Fibroblast of lung (primary cell): Measurements from ENCODE around the gene GNAT3. TPM values are rescaled to one million over a fixed set of nuclear protein-coding genes. Genes with fewer than 3 reads are reported as not detected.

Experiments
- DNase-seq, 2 donors: peaks; one replicate each; pipeline versions ENCODE4 v3.0.0 to v3.0.0-alpha.2; 2010; ENCODE audit warnings: low read depth in 2 of 2
- H2AFZ ChIP-seq: 2 replicates; pipeline ENCODE4 v1.5.1; 2012; ENCODE audit warnings: low read length, control low read depth, inconsistent platforms
- H3K27ac ChIP-seq: 2 replicates; pipeline ENCODE4 v1.5.1; 2011; ENCODE audit warnings: low read length, control low read depth; ENCODE audit not compliant: insufficient read depth
- H3K27me3 ChIP-seq: 2 replicates; pipeline ENCODE4 v1.5.1; 2011; ENCODE audit warnings: mild to moderate bottlenecking, low read length; ENCODE audit not compliant: control insufficient read depth, insufficient read depth
- H3K36me3 ChIP-seq: 2 replicates; pipeline ENCODE4 v1.5.1; 2011; ENCODE audit warnings: low read length; ENCODE audit not compliant: control insufficient read depth, insufficient read depth
- H3K4me1 ChIP-seq: 2 replicates; pipeline ENCODE4 v1.5.1; 2011; ENCODE audit warnings: low read length; ENCODE audit not compliant: control insufficient read depth, insufficient read depth; ENCODE audit errors: extremely low read depth
- H3K4me2 ChIP-seq: 2 replicates; pipeline ENCODE4 v1.5.1; 2011; ENCODE audit warnings: low read length, control low read depth; ENCODE audit not compliant: insufficient read depth; ENCODE audit errors: extremely low read depth
- H3K4me3 ChIP-seq, 4 experiments: fragments of 200-600 bp in 1 of 4; sonication (generic) in 1 of 4; replicated peaks in 1 of 4; 2 replicates each; pipeline ENCODE4 v1.5.1; 2011 to 2016; ENCODE audit warnings: low read length in 4 of 4, low read depth in 3 of 4, mild to moderate bottlenecking in 3 of 4, control low read depth in 2 of 4, inconsistent platforms in 1 of 4, mixed read lengths in 1 of 4; ENCODE audit not compliant: insufficient read depth in 1 of 4; ENCODE audit errors: control extremely low read depth in 1 of 4
- H3K79me2 ChIP-seq: 2 replicates; pipeline ENCODE4 v1.5.1; 2012; ENCODE audit warnings: mild to moderate bottlenecking, low read length, inconsistent platforms; ENCODE audit not compliant: control insufficient read depth, insufficient read depth
- H3K9ac ChIP-seq: 2 replicates; pipeline ENCODE4 v1.5.1; 2011; ENCODE audit warnings: mild to moderate bottlenecking, low read length, control low read depth; ENCODE audit not compliant: insufficient read depth
- H3K9me3 ChIP-seq: 2 replicates; pipeline ENCODE4 v1.5.1; 2012; ENCODE audit warnings: low read depth, low read length; ENCODE audit not compliant: control insufficient read depth, insufficient read depth
- H4K20me1 ChIP-seq: 2 replicates; pipeline ENCODE4 v1.5.1; 2011; ENCODE audit warnings: low read length; ENCODE audit not compliant: control insufficient read depth, insufficient read depth; ENCODE audit errors: extremely low read depth
- CTCF ChIP-seq, 2 donors: IDR thresholded peaks in 1 of 2; conservative IDR thresholded peaks in 1 of 2; 1 replicate in 1 of 2; 2 replicates in 1 of 2; pipeline ENCODE4 v1.5.1; 2011 to 2012; ENCODE audit warnings: low read length in 2 of 2, control low read depth in 1 of 2, inconsistent platforms in 1 of 2, low read depth in 1 of 2, mild to moderate bottlenecking in 1 of 2
- EZH2 ChIP-seq: IDR thresholded peaks from 2 replicates; pipeline ENCODE4 v1.5.1; 2012; ENCODE audit warnings: low read length, control low read depth, mild to moderate bottlenecking; ENCODE audit errors: missing control alignments
- polyA plus RNA-seq, 2 donors: library from polyadenylated mRNA; depleted of rRNA in 1 of 2; stranded (reverse) in 1 of 2; unstranded in 1 of 2; fragments of >200 nt; gene quantifications; 2 replicates each; pipeline ENCODE4 v1.2.1, GENCODE V29; 2011 to 2012; ENCODE audit warnings: missing spikeins in 1 of 2
- total RNA-seq: library from RNA; depleted of rRNA; stranded (reverse); fragments of >200 nt; gene quantifications from 2 replicates; pipeline ENCODE4 v1.2.1, GENCODE V29; 2014

The GNAT3 gene
- total and polyA plus RNA-seq, 2 donors (not counting 1 experiment from before 2014, with no cell fraction given), result not detected

- no peak overlapping the region for H3K9ac ChIP-seq
- no peak overlapping the region for H3K27ac ChIP-seq
- DNase-seq, result no peak
- no peaks in the 10 kb centered on the region for H3K27me3 ChIP-seq
- H3K4me3 ChIP-seq, result no peak overlapping the region
- TF ChIP-seq CTCF (conservative IDR thresholded peaks at IDR 0.05 in 1 of 2, IDR thresholded peaks at IDR 0.05 in 1 of 2; ENCODE audit: low read depth in 1 of 2, low read length in 2 of 2) (no peak), EZH2 (no peak)
- no peak overlapping the region for H2AFZ ChIP-seq
- H3K4me2 ChIP-seq, result no peak overlapping the region
- no peaks in the 10 kb centered on the region for H3K36me3 ChIP-seq
- H3K9me3 ChIP-seq, result no peaks in the 10 kb centered on the region
- H4K20me1 ChIP-seq, result no peaks in the 10 kb centered on the region
- no peaks in the 10 kb centered on the region for H3K79me2 ChIP-seq
- H3K4me1 ChIP-seq, result no peaks in the 10 kb centered on the region
These were observed 35.8 kb downstream of the GNAT3 start for GRCh38 chr7:80476035-80476434.

DNA sequence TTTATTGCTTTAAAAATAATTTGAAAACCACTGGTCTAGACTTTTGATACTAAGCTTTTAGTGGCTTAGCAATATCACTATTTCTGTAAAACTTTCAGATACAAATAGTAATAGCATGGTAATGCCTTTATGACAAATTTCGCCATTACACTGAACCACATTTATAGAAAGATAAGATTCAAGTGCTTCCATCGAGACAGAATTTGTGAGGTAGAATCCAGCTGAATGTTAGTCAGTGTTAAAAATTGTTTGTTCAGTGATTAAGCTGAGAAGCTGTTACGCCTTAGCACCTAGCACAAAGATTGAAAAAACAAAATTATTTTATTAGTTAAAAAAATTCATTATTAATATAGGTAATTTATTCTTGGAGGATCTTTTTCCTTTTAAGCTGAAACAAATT, 36.5 kb downstream of the GNAT3 start:
- Histone ChIP-seq H3K27ac (no peak overlapping the region), H3K4me2 (no peak overlapping the region), H3K79me2 (no peaks in the 10 kb centered on the region), H3K9ac (no peak overlapping the region), H3K9me3 (no peaks in the 10 kb centered on the region), H4K20me1 (no peaks in the 10 kb centered on the region), H3K4me1 (no peaks in the 10 kb centered on the region), H3K4me3 (no peak overlapping the region), H3K36me3 (no peaks in the 10 kb centered on the region), H3K27me3 (no peaks in the 10 kb centered on the region), H2AFZ (no peak overlapping the region)
- TF ChIP-seq EZH2 (no peak), CTCF (conservative IDR thresholded peaks at IDR 0.05 in 1 of 2, IDR thresholded peaks at IDR 0.05 in 1 of 2; ENCODE audit: low read depth in 1 of 2, low read length in 2 of 2) (no peak)
- peak in 1 of 2 donors; percentile 67 for DNase-seq

GRCh38 chr7:80473751-80474150, 38.1 kb downstream of the GNAT3 start:
- no peak overlapping the region for H3K27ac ChIP-seq
- no peak overlapping the region for H3K9ac ChIP-seq
- no peaks in the 10 kb centered on the region for H3K9me3 ChIP-seq
- no peaks in the 10 kb centered on the region for H3K79me2 ChIP-seq
- DNase-seq, result no peak
- H2AFZ ChIP-seq, result no peak overlapping the region
- no peaks in the 10 kb centered on the region for H4K20me1 ChIP-seq
- TF ChIP-seq CTCF (conservative IDR thresholded peaks at IDR 0.05 in 1 of 2, IDR thresholded peaks at IDR 0.05 in 1 of 2; ENCODE audit: low read depth in 1 of 2, low read length in 2 of 2) (no peak), EZH2 (no peak)
- H3K4me2 ChIP-seq, result no peak overlapping the region
- H3K4me1 ChIP-seq, result no peaks in the 10 kb centered on the region
- H3K36me3 ChIP-seq, result no peaks in the 10 kb centered on the region
- H3K27me3 ChIP-seq, result no peaks in the 10 kb centered on the region
- no peak overlapping the region for H3K4me3 ChIP-seq
